Thyroid gland (tissue), 4 donors: ENCODE results near the gene PRKG2. TPM values are rescaled to one million over a fixed set of nuclear protein-coding genes. Genes with fewer than 3 reads are reported as not detected.

Experiments
- DNase-seq, 2 donors: peaks; one replicate each; pipeline ENCODE4 v3.0.0-alpha.2; 2019
- H3K27ac ChIP-seq, 3 donors: fragments of 200-600 bp; sonication (generic); 1 replicate in 2 of 3; 2 replicates in 1 of 3; pipeline ENCODE4 v1.5.1; 2016 to 2019; ENCODE audit warnings: mild to moderate bottlenecking in 1 of 3, moderate library complexity in 1 of 3
- H3K27me3 ChIP-seq: fragments of 200-600 bp; sonication (generic); one replicate; pipeline ENCODE4 v1.5.1; 2019
- H3K36me3 ChIP-seq, 2 donors: fragments of 200-600 bp; sonication (generic); one replicate each; pipeline ENCODE4 v1.5.1; 2016 to 2019
- H3K4me1 ChIP-seq, 2 donors: fragments of 200-600 bp; sonication (generic); one replicate each; pipeline ENCODE4 v1.5.1; 2017 to 2019
- H3K4me3 ChIP-seq, 3 donors: fragments of 200-600 bp; sonication (generic); replicated peaks in 1 of 3; 1 replicate in 2 of 3; 2 replicates in 1 of 3; pipeline ENCODE4 v1.5.1; 2016; ENCODE audit warnings: mild to moderate bottlenecking in 1 of 3
- H3K9me3 ChIP-seq: fragments of 200-600 bp; sonication (generic); one replicate; pipeline ENCODE4 v1.5.1; 2017
- CTCF ChIP-seq, 6 experiments: fragments of 200-600 bp in 3 of 6; fragments of 450-650 bp in 3 of 6; sonication (generic) in 3 of 6; IDR thresholded peaks; one replicate each; pipeline ENCODE4 v1.5.1; 2016 to 2019; ENCODE audit warnings: antibody characterized with exemption in 6 of 6, mild to moderate bottlenecking in 2 of 6, inconsistent platforms in 1 of 6, moderate library complexity in 1 of 6
- POLR2A ChIP-seq, 2 donors: fragments of 450-650 bp; IDR thresholded peaks; one replicate each; pipeline ENCODE4 v1.6.1; 2017; ENCODE audit warnings: antibody characterized with exemption in 2 of 2, mild to moderate bottlenecking in 2 of 2, moderate library complexity in 1 of 2
- WGBS, 2 donors: methylation state at CpG; one replicate each; pipeline ENCODE4 v1.1.5; 2017; 5-methylcytosine and 5-hydroxymethylcytosine counted together
- intact Hi-C: fragments of 100-400 bp; cut with DNase I; formaldehyde crosslinking; loops from one replicate; pipeline ENCODE4 v1.15.1; 2023
- total RNA-seq, 4 donors: library from RNA; depleted of rRNA; stranded (reverse); fragments of >200 nt; gene quantifications; one replicate each; pipeline ENCODE4 v1.2.3, GENCODE V29; 2016

The PRKG2 gene
- total RNA-seq, 4 donors from 2014 or later, result 0.21 to 1.2 (median 0.54) TPM; not detected in 1

GRCh38 chr4:81049330-81049729 lies 165.7 kb downstream of the PRKG2 start:
- intact Hi-C loops, result no loop called here
- no peak for DNase-seq
- Histone ChIP-seq H3K27me3 (no peaks in the 10 kb centered on the region), H3K27ac (no peak overlapping the region), H3K36me3 (no peaks in the 10 kb centered on the region), H3K4me3 (no peak overlapping the region), H3K4me1 (no peaks in the 10 kb centered on the region), H3K9me3 (no peaks in the 10 kb centered on the region)
- TF ChIP-seq POLR2A (IDR thresholded peaks at IDR 0.05), result no peak
- no peak for TF ChIP-seq CTCF (IDR thresholded peaks at IDR 0.05)
- WGBS, 2 donors, result 76 to 84% methylated on average over 4 of the region's 4 CpGs

GRCh38 chr4:81042578-81043365 lies 172.2 kb downstream of the PRKG2 start:
- Histone ChIP-seq H3K36me3 (no peaks in the 10 kb centered on the region), H3K27me3 (no peaks in the 10 kb centered on the region), H3K9me3 (no peaks in the 10 kb centered on the region), H3K27ac (no peak overlapping the region), H3K4me1 (no peaks in the 10 kb centered on the region), H3K4me3 (no peak overlapping the region)
- DNase-seq, result no peak
- no peak for TF ChIP-seq CTCF (IDR thresholded peaks at IDR 0.05)
- TF ChIP-seq POLR2A (IDR thresholded peaks at IDR 0.05), result no peak
- intact Hi-C loops, result loop anchor here (5.0 kb wide), 1 partner anchor 680 kb away; no protein-coding TSS in a partner anchor
- WGBS, 2 donors, result 75 to 80% methylated on average over 5 of the region's 5 CpGs

- peak in 5 of 6 experiments; percentile 23 to 62 (median 48) for TF ChIP-seq CTCF (IDR thresholded peaks at IDR 0.05)
- no peak for TF ChIP-seq POLR2A (IDR thresholded peaks at IDR 0.05)
- H3K27ac ChIP-seq, result no peak overlapping the region
- no peak overlapping the region for H3K4me3 ChIP-seq
- no peaks in the 10 kb centered on the region for H3K4me1 ChIP-seq
- 22 to 27% methylated on average over 4 of the region's 4 CpGs for WGBS, 2 donors
- H3K36me3 ChIP-seq, result no peaks in the 10 kb centered on the region
- no peaks in the 10 kb centered on the region for H3K27me3 ChIP-seq
- intact Hi-C loops, result loop anchor here (5.0 kb wide), 1 partner anchor 678 kb away; no protein-coding TSS in a partner anchor
- no peaks in the 10 kb centered on the region for H3K9me3 ChIP-seq
- DNase-seq, result no peak
These were observed 174.9 kb downstream of the PRKG2 start for GRCh38 chr4:81040012-81040659.

- intact Hi-C loops, result no loop called here
- Histone ChIP-seq H3K27ac (no peak overlapping the region), H3K4me3 (no peak overlapping the region), H3K27me3 (no peaks in the 10 kb centered on the region), H3K36me3 (no peaks in the 10 kb centered on the region), H3K4me1 (no peaks in the 10 kb centered on the region), H3K9me3 (no peaks in the 10 kb centered on the region)
- no peak for DNase-seq
- TF ChIP-seq POLR2A (IDR thresholded peaks at IDR 0.05), result no peak
- no peak for TF ChIP-seq CTCF (IDR thresholded peaks at IDR 0.05)
- WGBS, 2 donors, result 28 to 29% methylated on average over 4 of the region's 4 CpGs
These were observed 175.6 kb downstream of the PRKG2 start for GRCh38 chr4:81039351-81039972.
